Measurements from ENCODE around the gene KCNMB2.
"Not testable (repeated sequence)": the region's sequence is repeated elsewhere in the genome, so short reads cannot be mapped to it uniquely, and the experiment has no call there.

The KCNMB2 gene

DNA sequence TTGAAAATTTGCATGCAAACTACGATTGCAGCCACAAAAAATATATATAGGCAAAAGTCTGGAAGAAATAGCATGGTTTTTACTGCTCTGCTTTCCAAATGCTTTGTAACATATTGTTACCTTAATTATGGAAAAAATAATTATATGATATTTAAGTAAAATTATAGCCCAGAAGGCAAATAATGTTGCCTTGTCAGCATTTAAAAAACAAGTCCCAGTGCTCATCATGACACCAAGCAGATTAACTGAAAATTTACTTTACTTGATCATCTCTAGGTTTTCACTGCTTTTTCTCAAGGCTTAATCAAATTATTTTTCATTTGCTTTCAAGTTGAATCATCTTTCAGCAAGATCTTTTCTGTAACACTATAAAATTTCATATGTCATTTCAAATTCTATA lies 272.5 kb downstream of the KCNMB2 start:
- DNase-seq (ENCODE audit: low read depth in 2 of 2), result no peak

DNA sequence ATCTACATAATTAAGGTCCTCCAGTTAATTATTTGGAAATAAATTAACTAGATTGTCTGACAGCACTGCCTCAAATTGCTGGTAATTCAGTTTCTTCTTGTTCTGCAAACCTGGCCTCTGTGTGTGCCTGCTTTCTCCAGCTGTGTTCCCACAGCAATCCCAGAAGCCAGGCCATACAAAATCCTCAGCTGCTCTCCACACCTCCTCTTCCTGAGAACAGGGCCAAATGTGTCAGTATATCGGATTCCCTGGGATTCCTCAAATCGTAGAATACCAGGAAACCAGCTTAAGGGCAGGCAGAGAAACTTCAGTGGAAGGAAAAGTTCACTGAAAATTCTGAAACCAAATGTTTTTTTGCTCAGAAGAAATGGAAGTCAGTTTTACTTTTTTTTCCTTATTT lies 273.9 kb downstream of the KCNMB2 start:
- DNase-seq (ENCODE audit: low read depth in 2 of 2), result no peak

DNA sequence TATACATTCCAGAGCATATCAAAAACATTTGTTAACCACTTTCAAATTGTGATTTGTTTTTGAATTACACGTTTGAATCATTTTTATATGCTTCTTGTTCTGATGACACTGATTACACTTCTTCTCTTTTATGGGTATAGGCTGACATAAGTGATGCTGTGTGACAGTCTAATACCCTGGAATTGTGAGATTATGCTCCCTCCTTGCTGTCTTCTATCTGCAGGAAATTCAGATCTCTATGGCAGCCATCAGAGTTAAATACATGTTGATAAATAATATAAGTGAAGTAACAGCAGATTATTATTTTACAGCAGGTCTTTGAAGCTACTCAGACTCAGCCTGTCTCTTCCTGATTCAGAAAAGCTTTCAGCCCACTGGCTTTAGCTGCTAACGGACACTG lies 286.5 kb downstream of the KCNMB2 start:
- no peak for DNase-seq (ENCODE audit: low read depth in 2 of 2)

DNA sequence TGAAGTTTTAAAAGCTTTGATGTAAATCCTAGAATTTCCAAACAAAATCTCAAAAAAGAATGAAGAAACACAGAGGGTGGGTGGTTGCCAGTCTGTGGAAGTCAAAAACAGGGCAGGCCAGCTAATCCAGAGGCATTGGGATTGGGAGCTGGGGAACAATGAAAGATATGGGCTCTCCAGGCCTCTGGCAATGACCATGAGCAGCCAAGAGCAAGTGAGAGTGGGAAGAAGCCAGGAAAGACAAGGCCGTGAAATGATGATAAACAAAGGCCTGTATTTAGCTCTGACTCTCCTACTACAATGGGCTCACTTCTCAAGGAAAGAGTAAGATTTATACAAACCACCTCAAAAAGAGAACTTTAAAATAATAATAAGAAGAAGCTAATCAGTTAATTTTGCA lies 286.9 kb downstream of the KCNMB2 start:
- no peak for DNase-seq (ENCODE audit: low read depth in 2 of 2)

DNA sequence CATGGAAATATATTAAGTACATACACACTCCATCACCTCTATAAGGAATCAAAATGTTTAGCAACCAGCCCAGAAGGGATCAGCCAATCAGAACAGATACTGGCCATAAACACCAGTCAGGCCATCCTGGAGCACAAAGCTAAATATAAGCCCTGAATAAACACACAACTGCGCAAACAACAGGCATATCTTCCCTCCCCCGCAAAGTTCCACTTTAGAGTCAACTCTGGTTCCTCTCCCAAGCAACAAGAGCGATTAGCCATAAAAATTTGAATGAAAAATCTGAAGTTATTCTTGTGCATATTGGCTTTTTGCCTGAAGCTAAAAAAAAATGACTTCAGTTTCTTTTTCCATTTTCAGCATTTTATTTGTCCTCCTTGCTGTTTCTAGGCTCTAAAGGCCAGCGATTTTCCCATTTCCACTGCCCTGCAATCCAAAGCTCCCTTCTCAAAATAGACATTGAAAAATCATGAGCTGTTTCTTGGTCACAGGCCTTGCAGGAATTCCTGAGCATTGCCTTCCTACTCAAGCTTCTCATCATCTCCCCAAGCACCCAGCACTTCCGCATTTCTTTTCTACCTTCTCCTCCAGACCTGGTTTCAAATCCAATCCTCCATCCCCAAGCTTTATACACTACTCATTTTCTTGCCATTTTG lies 287.5 kb downstream of the KCNMB2 start:
- no peak for DNase-seq (ENCODE audit: low read depth in 2 of 2)

DNA sequence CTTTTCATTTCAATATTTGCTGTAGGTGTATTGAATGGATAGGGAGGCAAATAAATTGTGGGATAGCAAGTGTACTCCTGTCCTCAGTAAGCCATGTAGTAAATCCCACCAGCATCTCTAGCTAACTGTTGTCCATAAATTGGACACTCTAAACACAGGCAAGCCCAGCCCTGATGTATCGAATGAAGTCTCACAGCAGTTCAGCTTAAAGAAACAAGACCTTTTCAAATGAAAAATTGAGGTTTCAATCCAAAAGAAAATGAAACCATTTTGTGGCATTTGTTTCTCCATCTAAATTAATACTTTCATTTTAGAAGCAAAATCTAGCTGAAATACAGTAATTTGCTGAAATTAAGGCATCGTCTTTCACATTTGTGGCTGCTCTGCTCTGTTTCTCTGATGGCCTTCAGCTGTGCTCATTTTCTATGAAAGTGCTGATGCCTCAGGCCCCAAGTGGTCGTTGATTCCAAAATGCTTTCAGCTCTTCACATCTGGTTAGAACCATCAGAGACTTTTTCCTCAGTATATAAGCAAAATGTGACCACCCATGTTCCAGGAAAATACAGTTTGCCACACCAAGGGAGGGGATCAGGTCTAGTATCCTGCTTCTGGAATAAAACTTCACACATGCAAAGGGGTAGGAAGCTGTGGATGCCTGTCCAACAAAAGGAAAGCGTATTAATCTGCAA lies 290.3 kb downstream of the KCNMB2 start:
- no peak for DNase-seq (ENCODE audit: low read depth in 2 of 2)

DNA sequence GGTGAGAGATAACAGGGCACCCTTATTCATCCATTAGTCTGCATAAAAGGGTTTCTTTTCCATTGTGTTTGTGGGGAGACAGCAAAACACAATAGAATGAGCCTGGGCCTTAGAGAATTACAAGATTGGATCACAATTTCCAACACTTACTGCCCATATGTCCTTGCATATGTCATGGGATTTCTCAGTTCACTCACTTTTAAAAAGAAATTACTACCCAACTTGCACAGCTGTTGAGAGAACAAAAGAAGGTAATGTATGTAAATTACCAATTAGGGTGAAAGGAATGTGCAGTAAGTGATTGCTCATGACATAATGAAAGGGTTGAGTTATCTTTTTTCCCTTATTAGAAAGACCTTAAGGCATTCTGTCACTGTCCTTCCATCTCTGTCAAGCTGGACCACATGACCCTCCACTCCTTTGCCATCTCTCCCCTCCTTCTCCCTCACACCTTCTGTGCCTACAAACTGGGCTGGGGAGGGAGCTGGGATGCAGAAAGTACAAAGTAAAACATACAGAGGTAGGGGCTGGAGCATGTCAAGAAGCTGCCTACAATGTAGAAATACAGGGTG lies 291.1 kb downstream of the KCNMB2 start:
- DNase-seq (ENCODE audit: low read depth in 2 of 2), result no peak

DNA sequence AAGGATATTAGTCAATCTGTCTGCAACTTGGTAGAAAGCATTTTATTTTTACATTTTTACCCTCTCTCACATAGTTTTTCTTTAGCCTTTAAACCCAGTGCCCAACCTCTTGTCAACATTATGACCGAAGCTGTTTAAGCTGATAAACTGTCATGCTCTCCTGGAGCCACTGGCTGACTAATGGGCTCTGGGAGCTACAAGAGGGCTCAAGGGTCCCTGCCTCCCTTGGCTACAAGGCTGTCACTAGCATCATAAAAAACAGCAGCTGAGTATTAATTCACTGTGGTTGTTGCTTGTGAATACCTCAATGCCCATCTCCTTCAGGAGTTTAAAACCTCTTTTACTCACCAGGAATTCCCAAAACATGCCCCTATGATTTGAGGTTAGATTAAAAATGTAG lies 297.5 kb downstream of the KCNMB2 start:
- no peak for DNase-seq (ENCODE audit: low read depth in 2 of 2)

DNA sequence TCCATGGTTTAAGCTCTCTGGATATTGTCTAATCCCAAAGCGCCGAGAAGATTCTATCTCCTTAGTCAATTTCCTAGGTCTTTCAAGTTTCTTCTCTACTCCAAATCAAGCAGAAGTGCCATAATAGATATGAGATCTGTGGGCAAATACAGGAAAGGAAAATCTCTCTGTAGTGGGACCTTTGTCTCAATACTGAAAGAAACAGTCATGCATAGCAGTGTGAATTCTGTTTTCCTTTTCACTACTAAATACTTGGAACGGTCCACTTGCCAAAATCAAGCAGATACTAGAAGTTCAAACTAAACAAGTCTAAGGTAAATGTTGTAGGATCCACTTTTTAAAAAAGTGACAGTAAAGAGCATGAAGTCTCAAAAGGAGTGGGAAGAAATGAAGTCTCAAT lies 298.8 kb downstream of the KCNMB2 start:
- no peak for DNase-seq (ENCODE audit: low read depth in 2 of 2)

DNA sequence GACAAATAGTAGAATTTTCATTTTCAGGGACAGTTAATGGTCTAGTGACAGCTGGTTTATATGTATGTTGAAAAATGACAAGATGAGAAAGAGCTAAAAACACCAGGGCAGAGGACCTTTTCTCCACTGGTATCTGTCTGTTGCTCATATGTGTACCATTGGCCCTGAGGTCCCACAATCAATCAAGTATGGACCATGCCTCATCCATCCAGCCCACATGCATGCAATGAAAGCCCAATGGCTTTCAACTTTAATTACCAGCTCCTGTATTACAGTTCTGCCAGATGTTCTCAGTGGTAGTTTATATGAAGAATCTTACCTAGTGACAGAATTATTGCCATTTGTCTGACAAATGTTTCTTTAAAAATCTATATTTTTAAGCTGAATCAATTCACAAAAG lies 301.3 kb downstream of the KCNMB2 start:
- DNase-seq (ENCODE audit: low read depth in 2 of 2), result no peak

DNA sequence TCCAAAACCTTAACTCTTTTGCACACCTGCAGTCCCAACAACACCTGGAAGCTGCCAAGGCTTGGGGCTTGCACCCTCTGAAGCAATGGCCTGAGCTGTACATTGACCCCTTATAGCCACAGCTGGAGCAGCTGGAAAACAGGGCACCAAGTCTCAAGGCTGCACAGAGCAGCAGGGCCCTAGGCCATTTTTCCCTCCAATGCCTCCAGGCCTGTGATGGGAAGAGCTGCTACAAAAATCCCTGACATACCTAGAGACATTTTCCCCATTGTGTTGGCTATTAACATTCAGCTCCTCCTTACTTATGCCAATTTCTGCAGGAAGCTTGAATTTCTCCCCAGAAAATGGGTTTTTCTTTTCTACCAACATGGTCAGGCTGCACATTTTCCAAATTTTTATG lies 304.4 kb downstream of the KCNMB2 start:
- DNase-seq (ENCODE audit: low read depth in 2 of 2), result no peak

DNA sequence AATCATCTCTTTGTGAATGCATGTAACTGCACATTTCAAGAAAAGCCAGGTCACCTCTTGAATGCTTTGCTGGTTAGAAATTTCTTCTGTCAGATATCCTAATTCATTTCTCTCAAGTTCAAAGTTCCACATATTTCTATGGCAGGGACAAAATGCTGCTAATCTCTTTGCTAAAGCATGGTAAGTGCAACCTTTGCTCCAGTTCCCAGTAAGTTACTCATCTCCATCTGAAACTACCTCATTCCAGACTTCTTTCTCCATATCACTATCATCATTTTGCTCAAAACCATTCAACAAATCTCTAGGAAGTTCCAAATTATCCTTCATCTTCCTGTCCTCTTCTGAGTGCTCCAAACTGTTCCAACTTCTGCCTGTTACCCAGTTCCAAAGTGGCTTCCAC lies 304.8 kb downstream of the KCNMB2 start:
- DNase-seq (ENCODE audit: low read depth in 2 of 2), result no peak

DNA sequence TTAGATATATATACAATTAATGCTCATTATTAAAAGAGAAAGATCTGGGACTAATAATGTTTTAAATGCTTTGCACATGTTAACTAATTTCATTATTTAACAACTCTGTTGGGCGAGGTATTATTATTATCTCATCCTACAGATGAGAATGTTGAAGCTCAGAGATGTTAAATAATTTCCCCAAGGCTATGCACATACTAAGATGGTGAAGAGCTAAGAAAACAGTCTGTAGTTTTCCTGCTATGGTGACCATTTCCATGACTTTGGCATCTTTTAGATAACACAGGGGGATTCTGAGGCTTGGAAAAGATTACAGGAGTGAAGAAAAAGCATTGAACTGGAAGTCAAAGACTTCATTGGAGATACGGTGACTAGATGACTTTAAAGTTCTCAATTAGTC lies 308.7 kb downstream of the KCNMB2 start:
- no peak for DNase-seq (ENCODE audit: low read depth in 2 of 2)

DNA sequence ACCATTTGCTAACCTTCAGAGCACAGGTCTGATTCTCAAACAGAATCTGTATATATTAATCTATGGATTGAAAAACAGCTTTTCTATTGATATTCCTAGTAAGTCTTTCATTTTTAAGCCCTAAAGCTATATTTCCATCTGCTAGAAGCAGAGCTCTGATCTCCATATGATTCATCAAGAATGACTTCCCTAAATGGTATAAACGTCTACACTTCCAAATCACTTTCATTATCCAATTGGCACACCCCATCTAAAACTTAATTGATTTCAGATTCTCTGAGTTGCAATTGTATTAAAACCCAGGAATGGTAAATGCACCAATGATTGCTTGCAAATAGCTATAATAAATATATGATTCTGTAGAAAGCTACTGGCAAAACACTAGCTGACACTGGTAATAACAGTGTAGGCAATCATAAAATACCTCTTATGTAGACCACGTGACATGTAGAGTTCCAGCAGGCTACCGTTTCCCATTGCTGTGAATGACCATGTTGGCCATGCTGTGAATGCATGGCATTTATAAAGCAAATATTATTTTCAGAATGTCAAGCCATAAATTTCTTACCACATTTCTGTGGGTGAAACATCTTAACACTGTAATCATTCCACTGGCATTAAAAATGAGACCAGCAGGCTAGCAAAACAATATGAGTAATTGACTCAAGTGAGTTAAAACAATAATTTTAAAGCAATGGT lies 309.3 kb downstream of the KCNMB2 start:
- DNase-seq (ENCODE audit: low read depth in 2 of 2), result no peak

DNA sequence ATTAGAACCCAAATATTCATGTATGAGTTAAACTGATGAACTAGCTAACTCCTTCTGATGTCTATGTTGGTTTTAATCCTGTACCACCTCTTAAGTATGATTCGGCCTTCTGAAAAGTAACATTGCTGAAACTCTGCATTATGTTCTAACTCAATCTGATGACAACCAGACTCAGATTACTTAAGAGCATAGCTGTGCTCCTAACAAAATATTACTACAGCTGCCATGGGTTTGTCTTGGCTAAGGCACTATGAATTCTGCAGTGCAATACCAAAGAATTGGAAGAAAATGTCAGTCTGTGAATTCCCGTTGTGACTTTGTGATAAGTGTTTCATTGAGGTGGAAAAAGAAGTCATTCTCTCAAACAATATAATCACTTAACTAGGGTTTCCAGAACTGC lies 311.0 kb downstream of the KCNMB2 start:
- no peak for DNase-seq (ENCODE audit: low read depth in 2 of 2)

DNA sequence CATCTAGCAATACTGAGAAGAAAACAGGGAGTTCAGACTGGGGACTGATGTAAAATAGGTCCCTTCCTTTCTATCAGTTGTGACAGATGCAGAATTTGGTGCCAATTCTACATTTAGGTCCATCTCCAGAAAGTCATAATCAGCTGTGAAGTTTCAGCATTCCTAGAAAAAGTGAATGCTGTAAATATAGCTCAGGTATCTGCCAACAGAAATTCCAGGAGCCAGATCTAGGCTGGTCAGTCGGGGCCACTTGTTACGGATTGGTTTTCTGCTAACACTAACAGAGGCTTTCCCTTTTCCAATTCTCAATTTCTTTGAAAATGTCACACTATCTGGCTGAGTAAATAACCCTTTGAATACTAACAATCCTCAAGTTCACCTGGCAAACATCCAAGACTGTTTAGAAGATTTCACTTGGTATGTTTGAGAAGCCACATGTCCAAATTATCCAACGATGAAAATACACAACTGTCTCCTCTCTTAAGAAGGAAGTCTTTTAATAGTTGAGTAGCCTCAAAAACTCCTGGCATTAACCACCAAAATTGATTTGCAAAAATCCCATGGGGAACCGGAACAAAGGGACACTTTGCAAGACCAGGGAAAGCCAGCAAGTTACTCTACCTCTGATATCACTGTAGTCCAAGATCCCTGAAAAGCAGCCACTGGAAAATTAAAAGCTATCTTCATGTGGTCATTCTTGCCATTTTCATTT lies 313.1 kb downstream of the KCNMB2 start:
- DNase-seq (ENCODE audit: low read depth in 2 of 2), result no peak

DNA sequence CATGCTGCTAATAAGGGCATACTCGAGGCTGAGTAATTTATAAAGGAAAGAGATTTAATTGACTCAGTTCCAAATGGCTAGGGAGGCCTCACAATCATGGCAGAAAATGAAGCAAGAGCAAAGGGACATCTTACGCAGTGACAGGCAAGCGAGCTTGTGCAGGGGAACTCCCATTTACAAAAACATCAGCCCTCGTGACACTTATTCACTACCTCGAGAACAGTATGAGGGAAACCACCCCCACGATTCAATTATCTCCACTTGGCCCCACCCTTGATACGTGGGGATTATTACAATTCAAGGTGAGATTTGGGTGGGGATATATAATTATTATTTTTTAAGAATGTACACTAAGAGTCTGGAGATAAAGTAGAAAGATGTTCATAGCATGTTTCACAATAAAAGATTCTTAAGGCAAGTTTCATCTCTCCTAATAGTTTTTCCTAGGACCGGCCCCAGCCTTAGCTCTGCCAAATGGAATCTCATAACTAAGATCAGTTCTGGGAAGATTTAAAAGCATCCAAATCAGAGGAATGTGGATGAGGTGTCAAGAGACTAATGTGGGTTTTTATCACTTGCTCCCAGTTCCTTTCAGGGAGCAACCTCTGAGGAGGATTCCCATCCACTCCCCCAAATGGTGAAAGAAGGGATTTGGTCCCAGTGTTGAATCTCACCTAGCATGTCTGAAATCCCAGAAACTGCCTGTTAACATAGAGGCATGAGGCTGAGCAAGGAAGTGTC lies 314.4 kb downstream of the KCNMB2 start:
- no peak for DNase-seq (ENCODE audit: low read depth in 2 of 2)

DNA sequence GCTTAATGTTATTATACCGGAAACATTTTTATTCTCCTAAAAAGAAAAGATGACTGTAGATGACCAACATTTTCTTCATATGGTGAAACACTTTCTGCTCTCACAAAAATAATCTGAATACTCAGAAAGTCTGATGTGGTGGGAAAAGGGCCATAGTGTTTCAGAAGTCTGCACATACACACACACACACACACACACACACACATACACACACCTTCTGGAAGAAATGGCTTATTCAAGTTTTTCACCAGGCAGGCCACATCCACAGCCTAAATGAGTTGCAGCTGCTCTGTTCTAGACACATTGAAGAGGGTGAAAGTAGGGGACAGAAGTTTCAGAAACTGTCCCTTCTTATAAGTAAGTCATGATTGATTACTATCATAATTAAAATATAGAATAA lies 315.3 kb downstream of the KCNMB2 start:
- DNase-seq (ENCODE audit: low read depth in 2 of 2), result no peak

DNA sequence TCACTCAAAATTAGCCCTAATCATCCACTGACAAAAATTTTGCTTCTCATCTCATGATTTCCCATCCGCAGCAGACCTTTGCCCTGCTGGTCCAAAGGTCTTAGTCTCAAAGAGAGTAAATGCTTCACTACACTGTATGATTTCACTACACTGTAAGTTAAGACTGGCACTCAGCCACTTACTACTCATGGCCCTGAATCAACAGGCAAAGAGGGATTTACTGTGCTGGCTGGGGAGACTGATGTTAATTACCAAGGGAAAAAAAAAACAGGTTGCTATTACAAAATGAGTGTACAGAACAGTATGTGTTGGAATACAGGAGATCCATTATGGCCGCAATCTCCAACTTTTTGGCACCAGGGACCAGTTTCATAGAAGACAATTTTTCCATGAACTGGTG lies 320.6 kb downstream of the KCNMB2 start:
- DNase-seq (ENCODE audit: low read depth in 2 of 2), result no peak

DNA sequence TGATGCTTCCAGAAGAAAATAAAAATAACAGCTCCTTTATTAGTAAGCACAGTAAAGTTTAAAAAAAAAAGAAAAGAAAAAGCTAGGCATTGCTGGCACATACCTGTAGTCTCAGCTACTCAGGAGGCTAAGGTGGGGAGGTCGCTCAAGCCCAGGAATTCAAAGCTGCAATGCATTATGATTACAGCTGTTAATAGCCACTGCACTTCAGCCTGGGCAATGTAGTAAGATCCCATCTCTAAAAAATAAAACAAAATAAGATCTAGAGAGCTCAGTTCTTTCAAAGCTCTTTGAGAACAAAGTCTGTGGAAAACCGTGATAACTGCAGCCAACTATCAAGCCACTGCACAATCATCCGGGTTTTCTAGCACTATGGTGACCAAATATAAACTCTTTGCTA lies 323.1 kb downstream of the KCNMB2 start:
- DNase-seq (ENCODE audit: low read depth in 2 of 2), result no peak

DNA sequence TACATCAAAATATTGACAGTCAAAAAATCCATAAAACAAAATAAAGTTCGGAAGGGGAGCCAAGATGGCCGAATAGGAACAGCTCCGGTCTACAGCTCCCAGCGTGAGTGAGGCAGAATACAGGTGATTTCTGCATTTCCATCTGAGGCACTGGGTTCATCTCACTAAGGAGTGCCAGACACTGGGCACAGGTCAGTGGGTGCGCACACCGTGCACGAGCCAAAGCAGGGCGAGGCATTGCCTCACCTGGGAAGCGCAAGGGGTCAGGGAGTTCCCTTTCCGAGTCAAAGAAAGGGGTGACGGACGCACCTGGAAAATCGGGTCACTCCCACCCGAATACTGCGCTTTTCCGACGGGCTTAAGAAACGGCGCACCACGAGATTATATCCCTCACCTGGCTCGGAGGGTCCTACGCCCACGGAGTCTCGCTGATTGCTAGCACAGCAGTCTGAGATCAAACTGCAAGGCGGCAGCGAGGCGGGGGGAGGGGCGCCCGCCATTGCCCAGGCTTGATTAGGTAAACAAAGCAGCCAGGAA lies 323.7 kb downstream of the KCNMB2 start:
- not testable (repeated sequence) for DNase-seq (ENCODE audit: low read depth in 2 of 2)
